ENCODE results near the gene SLC4A3. TPM values are rescaled to one million over a fixed set of nuclear protein-coding genes. Genes with fewer than 3 reads are reported as not detected.

SLC4A3 gene, protein sequence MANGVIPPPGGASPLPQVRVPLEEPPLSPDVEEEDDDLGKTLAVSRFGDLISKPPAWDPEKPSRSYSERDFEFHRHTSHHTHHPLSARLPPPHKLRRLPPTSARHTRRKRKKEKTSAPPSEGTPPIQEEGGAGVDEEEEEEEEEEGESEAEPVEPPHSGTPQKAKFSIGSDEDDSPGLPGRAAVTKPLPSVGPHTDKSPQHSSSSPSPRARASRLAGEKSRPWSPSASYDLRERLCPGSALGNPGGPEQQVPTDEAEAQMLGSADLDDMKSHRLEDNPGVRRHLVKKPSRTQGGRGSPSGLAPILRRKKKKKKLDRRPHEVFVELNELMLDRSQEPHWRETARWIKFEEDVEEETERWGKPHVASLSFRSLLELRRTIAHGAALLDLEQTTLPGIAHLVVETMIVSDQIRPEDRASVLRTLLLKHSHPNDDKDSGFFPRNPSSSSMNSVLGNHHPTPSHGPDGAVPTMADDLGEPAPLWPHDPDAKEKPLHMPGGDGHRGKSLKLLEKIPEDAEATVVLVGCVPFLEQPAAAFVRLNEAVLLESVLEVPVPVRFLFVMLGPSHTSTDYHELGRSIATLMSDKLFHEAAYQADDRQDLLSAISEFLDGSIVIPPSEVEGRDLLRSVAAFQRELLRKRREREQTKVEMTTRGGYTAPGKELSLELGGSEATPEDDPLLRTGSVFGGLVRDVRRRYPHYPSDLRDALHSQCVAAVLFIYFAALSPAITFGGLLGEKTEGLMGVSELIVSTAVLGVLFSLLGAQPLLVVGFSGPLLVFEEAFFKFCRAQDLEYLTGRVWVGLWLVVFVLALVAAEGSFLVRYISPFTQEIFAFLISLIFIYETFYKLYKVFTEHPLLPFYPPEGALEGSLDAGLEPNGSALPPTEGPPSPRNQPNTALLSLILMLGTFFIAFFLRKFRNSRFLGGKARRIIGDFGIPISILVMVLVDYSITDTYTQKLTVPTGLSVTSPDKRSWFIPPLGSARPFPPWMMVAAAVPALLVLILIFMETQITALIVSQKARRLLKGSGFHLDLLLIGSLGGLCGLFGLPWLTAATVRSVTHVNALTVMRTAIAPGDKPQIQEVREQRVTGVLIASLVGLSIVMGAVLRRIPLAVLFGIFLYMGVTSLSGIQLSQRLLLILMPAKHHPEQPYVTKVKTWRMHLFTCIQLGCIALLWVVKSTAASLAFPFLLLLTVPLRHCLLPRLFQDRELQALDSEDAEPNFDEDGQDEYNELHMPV
- total RNA-seq (2014; rRNA removed): 2.8 and 2.9 TPM in 2 replicates
- 4.7 TPM for polyA plus RNA-seq (2012)

DNA sequence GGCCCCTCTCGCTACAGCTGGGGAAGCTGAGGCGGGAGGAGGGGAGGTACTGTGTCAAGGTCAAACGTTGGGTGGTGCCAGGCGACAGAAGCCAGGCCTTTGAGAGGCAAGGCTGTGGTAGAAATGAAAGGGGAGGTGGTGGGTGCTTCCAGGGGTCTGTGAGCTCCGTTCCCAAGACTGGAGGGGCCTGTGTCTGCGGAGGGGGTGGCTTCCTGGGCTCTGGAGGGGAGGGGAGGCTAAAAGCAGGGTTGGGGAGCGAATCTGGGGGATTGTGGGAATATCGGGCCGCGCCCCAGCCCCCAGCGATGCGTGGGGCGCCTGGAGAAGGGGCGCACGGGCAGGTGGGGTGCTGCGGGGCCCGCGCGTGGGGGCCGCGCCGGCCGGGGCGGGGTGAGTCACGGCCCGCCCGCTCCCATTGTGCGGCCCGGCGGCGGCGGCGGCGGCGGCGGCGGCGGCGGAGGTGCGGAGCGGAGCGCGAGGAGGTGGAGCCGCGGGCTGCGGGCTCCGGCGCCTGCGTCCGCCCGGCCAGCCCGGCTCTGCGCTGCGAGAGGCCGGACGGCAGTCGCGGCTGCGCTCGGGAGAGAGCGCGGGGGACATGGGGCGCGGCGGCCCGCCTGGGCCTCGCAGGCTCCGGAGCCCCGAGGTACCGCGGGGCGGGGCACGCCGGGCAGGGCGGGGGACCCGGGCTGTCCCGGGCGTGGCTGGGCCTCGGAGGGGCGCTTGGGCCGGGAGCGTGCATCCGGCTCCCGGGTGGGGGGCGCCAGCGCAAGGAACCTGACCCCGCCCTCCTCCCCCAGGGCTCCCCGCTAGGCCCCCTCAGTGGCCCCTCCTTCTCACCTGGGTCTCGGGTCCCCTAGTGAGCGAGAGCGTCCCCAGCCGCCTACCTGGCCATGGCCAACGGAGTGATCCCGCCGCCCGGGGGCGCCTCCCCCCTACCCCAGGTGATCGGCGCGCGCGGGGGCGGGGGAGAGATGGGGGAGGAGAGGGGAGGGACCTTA is at the start of gene SLC4A3:
TSS of gene SLC4A3 (plus strand) at position 528 of the 998 bp plus-strand sequence. CDS start at position 891, 363 bp downstream.
- no peak for DNase-seq (ENCODE audit: low read depth)

DNA sequence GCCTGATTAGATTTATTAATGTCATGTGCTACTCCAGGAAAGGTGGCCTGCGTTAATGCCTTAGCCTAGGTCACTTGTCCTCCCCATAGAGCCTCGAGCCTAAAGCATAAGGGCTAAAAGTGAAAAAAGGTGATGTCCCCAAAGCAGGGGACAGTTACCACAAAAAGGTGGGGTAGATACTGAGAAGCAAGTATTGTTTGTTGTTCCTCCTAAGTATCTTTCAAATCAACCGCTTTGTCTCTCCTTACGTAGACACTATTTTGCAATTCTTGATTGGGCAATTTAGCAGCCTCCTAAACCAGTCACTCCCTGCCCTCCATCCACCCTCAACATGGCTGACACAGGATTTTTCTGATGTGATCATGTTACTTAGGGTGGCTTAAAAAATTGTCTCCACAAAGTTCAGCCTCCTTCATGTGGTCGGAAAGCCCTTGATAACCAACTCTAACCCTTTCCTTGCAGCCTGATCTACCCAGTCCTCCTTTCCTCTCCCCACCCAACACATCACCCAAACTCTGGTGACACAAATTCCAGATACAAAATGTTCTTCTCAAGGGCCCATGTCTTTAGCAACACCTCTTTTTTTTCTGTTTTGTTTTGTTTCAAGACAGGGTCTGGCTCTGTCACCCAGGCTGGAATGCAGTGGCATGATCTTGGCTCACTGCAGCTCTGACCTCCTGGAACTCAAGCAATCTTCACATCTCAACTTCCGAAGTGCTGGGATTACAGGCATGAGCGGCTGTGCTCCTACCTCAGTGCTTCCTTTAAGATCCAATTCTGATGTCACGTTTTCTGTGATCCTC is 48.4 kb upstream of the SLC4A3 start:
- peak; percentile 42 for DNase-seq (ENCODE audit: low read depth)

DNA sequence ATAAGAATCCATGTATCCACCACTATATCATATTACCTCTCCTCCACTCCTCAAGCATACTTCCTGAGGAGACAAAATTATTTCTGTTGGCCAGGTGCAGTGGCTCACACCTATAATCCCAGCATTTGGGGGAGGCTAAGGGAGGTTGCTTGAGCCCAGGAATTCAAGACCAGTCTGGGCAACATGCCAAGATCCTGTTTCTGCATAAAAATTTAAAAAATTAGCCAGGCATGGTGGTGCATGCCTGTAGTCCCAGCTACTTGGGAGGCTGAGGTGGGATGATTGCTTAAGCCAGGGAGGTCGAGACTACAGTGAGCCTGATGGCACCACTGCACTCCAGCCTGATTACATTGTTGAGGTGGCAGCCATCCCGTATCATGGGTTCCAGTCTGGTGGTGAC is 46.1 kb upstream of the SLC4A3 start:
- no peak for DNase-seq (ENCODE audit: low read depth)

DNA sequence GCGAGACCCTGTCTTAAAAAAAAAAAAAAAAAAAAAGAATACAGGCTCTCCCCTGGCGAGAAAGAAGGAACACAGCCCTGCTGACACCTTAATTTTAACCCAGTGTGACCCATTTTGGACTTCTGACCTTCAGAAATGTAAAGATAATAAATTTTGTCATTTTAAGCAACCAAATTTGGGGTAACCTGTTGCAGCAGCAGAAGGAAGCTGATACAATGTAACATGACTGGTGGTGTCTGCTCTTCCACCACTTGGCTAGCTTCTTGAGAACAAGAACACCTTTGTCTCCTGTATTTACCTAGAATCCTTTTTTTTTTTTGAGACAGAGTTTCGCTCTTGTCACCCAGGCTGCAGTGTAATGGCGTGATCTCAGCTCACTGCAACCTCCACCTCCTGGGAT is 36.3 kb upstream of the SLC4A3 start:
- no peak for DNase-seq (ENCODE audit: low read depth)

DNA sequence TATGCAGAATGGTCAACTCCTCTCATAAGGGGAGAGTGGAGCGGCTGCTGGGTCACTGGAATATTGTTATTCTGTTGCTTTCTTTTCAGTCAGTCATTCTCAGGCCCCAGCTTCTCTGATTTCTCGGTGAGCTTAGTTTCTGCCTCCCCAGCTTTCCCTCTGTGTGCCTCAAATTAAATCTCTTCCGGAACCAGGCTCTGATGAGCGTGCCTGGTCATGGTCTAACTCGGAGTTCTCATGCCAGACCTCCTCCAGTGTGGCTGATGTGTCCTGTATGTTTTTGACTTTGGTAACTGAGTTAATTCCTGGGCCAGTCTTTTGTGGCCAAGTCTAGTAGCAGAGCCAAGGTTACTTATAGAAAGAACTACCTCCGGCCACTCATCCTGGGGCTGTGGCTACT is 34.7 kb upstream of the SLC4A3 start:
- no peak for DNase-seq (ENCODE audit: low read depth)

DNA sequence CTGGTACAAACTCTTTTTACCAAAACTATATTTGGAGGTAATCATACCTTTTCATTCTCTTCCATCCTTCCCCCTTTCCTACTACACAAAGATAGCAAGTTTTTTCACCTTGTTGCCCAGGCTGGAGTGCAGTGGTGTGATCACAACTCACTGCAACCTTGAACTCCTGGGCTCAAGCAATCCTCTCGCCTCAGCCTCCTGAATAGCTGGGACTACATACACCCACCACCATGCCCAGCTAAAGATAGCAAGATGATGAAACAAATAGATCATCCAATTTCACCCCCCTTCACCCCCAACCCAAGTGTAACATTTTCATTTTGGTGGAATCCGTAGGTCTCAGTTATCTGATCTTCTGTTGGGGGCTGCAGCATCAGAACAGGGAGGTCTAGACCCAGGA is 34.3 kb upstream of the SLC4A3 start:
- no peak for DNase-seq (ENCODE audit: low read depth)

DNA sequence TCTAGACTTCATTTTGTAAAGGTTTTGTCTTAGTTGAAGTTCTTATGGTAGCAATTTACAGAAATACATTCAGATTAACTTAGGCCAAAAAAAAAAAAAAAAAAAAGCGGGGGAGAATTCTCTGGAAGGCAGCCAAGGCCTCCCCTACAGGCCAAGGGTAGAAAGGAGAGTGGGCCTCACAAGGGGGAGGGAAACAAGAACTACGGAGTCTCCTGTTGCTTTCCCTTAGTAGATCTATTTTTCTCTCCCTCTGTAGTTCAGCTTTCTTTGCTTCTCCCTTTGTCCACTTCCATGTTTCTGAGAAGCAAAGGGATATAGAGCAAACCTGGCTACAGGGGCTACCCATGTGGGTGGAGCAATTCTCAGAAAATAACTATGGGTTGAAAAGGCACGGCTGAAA is 32.2 kb upstream of the SLC4A3 start:
- DNase-seq (ENCODE audit: low read depth): no peak

DNA sequence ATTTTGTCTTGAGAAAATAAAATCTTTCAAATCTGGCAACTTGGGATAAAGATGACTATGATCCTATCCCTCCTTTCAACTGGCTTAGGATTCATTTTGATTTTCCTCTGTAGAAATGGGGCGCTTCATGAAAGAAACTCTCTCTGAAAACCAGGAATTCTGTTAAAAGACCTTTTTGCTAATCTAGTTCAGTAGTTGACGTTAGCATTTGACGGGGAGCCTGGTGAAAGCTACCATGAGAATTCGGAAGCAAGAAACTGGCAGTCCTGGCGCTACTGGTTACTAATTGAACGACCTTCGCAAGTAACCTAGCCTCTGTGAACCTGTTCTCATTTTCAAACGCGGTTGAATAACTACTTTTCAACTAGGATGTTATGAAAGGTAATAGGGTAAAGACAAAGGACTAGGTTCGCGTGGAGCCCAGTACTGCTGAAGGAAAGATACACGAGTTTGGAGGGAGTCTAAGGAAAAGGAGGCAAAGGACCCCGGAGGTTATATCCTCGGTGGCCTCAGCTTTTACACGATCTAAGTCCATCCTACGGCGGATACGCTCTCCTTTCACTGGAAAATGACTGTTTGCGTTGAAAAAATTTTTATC is 30.4 kb upstream of the SLC4A3 start:
- DNase-seq (ENCODE audit: low read depth): peak; percentile 23

DNA sequence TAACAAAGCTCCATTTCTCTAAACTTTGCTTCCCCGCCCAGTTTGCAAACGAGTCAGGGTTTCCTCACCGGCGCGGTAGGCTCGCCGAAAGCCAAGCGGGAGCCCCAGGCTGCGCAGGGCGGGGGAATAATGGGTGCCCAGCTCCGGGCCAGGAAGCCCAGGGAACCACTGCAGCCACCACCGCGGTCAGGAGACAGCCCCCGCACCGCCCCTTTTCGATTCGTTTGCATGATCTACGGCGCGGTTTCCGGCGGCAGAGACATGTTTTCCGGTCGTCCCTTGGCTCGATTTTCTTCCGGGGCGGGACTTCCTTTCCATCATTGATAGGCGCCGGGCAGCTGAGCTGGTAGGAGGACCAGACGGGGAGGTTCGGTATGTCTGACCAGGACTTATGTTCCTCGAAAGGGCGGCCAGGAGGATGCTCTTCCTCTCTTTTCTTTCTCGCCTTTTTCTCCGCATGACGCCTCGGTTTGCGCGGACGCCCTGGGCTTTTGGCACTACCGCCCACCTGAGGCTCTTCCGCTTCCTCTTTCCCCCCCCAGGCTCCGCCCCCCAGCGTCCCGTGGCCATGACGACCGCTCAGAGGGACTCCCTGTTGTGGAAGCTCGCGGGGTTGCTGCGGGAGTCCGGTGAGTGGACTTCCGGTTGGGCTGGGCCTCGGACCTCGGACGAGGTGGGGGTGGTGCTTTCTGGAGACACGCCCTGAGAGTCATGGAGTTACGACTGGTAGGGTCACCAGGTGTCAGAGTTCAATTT is 29.7 kb upstream of the SLC4A3 start, which contains the start of gene STK11IP:
TSS of gene STK11IP (plus strand) at position 306 of the 756 bp plus-strand sequence. CDS start at position 569, 263 bp downstream.
- peak; percentile 97 for DNase-seq (ENCODE audit: low read depth)

DNA sequence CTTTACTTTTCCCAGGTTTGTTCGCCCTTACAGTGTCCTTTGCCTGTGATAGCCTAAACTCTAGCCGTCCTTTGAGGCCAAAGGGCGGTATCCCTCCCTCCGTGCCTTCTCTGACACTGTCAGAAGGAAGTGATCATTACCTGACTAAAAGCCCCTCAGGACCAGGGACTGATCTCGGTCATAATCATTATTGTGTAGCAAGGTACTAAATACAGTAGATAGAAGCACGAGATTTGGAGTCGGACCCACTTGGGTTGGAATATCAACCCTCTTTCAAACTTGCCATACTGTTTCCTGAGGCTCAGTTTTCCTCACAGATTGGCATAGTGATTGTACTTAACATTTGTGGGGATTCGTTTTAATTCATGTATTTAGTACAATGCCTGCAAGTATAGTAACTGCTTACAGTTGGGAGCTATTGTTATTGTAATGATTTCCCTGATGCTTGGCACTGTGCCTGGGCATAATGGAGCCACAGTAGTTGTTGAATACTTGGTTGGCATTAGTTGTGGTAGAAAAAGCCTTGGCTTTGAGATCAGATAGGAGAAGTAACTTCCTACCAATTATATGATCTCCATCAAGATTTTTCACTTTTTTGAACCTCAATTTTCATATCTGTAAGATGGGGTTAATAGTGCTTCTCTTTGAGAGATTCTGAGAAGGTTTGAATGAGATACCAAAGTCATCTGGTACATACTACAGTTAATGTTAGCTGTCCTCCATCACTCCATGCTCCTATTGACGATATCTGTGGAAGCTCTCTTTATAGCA is 28.9 kb upstream of the SLC4A3 start:
- DNase-seq (ENCODE audit: low read depth): no peak

DNA sequence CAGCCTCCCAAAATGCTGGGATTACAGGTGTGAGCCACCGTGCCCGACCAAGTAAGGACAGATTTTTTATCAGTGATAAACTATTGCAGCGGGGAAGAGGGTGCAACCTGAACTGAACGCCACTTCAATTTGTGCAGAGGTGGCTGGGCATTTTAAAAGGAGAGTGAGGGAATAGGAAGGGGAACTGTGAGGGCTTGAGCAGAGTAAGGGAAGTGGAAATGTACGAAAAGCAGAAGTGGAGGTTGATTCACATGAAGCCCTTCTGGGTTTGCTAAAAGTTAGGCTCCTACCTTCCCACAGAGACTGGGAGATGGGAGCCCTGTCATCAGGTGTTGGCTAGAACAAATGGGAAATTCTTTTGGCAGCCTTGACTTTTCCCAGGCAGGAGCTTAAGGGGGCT is 23.7 kb upstream of the SLC4A3 start:
- DNase-seq (ENCODE audit: low read depth): no peak

DNA sequence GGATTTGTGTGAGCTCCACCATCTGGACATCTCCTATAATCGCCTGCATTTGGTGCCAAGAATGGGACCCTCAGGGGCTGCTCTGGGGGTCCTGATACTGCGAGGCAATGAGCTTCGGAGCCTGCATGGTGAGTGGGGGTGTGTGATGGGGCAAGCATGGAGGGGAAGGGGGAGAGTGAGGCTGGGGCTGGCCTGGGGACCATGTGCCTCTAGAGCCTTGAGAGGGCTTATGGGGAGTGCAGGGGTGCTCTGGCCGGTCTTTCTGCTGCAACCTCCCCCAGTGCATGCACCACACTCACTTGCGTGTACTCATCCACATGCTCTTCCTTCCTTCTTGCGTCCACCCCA is 21.8 kb upstream of the SLC4A3 start:
- no peak for DNase-seq (ENCODE audit: low read depth)

DNA sequence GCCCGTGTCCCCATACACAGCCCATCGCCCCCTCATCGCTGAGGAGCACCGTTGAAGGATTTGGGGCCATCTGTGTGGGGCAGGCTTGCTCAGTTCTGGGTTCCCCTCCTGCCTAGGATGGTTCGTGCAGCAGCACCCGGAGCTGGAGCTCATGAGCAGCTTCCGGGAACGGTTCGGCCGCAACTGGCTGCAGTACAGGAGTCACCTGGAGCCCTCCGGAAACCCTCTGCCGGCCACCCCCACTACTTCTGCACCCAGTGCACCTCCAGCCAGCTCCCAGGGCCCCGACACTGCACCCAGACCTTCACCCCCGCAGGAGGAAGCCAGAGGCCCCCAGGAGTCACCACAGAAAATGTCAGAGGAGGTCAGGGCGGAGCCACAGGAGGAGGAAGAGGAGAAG is 19.5 kb upstream of the SLC4A3 start:
- DNase-seq (ENCODE audit: low read depth): no peak

DNA sequence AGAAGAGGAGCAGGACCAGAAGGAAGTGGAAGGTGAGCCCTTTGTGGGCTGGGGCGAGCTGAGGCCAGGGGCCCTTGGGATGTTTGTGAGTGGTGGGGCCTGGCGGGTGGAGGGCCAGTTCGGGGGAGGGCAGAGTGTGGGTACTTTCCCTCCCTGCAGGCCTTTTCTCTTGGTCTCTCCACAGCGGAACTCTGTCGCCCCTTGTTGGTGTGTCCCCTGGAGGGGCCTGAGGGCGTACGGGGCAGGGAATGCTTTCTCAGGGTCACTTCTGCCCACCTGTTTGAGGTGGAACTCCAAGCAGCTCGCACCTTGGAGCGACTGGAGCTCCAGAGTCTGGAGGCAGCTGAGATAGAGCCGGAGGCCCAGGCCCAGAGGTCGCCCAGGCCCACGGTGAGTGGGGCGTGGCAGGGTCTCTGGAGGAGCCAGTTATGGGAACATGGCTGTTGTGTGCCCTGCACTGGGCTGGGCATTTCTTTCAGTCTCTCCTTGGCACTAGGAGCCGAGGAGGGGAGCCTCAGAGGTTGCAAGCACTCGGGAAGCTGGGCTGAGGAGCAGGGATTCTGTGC is 18.9 kb upstream of the SLC4A3 start:
- no peak for DNase-seq (ENCODE audit: low read depth)

DNA sequence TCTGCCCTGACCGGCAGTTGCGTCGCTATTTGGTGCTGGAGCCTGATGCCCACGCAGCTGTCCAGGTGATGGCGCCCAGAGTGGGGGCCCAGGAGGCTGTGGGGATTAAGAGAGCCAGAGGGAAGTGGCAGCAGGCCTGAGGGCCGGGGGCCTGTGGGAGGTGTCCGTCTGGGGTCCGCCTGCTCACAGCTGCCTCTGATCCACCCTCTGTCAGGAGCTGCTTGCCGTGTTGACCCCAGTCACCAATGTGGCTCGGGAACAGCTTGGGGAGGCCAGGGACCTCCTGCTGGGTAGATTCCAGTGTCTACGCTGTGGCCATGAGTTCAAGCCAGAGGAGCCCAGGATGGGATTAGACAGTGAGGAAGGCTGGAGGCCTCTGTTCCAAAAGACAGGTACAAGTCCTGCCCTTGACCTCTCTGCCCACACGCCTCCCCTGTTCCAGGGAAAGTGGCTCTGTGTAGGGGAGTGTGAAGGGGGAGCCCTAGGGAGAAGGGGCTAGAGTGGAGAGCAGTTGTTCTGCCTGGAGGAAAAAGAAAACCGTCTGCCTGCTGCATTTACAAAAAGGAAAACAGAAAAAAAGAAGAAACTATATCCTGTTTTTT is 18.2 kb upstream of the SLC4A3 start:
- DNase-seq (ENCODE audit: low read depth): no peak

DNA sequence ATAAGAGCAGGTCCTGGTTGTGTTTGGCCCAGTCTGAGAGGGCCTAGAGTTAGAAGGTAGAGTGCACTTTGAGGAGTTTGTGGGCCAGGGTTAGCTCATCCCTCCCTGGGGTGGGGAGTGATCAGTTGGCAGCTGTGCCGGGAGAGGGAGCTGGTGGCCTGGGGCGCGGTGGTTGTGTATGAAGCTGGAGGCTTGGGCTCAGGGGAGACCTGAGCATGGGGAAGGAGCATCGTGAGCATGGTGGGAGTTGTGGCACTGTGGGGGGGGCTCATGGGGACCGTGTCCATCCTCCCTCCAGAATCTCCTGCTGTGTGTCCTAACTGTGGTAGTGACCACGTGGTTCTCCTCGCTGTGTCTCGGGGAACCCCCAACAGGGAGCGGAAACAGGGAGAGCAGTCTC is 16.1 kb upstream of the SLC4A3 start:
- no peak for DNase-seq (ENCODE audit: low read depth)
